GM23248 (cell line): ENCODE measurements around the gene HIVEP3. TPM values are rescaled to one million over a fixed set of nuclear protein-coding genes. Genes with fewer than 3 reads are reported as not detected.

Source experiments
- DNase-seq: peaks from one replicate; pipeline ENCODE4 v3.0.0-alpha.2; 2015
- H2AFZ ChIP-seq: fragments of 200-600 bp; sonication (generic); 2 replicates; pipeline ENCODE4 v1.6.1; 2016; ENCODE audit warnings: antibody characterized with exemption
- H3F3A ChIP-seq: fragments of 200-600 bp; sonication (generic); 2 replicates; pipeline ENCODE4 v1.6.1; 2016; ENCODE audit warnings: mild to moderate bottlenecking, antibody characterized with exemption, mixed run types; ENCODE audit not compliant: insufficient read depth
- H3K27ac ChIP-seq: fragments of 200-600 bp; sonication (generic); 2 replicates; pipeline ENCODE4 v1.5.1; 2016; ENCODE audit warnings: mild to moderate bottlenecking
- H3K27me3 ChIP-seq: fragments of 200-600 bp; sonication (generic); replicated peaks from 2 replicates; pipeline ENCODE4 v1.6.1; 2016; ENCODE audit warnings: mild to moderate bottlenecking; ENCODE audit not compliant: insufficient read depth
- H3K36me3 ChIP-seq: fragments of 200-600 bp; sonication (generic); 2 replicates; pipeline ENCODE4 v1.6.1; 2016; ENCODE audit warnings: low read depth, mild to moderate bottlenecking
- H3K4me1 ChIP-seq: fragments of 200-600 bp; sonication (generic); 2 replicates; pipeline ENCODE4 v1.6.1; 2016; ENCODE audit warnings: mild to moderate bottlenecking; ENCODE audit not compliant: insufficient read depth
- H3K4me2 ChIP-seq: fragments of 200-600 bp; sonication (generic); one replicate; pipeline ENCODE4 v1.6.1; 2016; ENCODE audit warnings: mild to moderate bottlenecking; ENCODE audit not compliant: unreplicated experiment
- H3K4me3 ChIP-seq: fragments of 200-600 bp; sonication (generic); 2 replicates; pipeline ENCODE4 v1.5.1; 2016; ENCODE audit warnings: mild to moderate bottlenecking
- H3K79me2 ChIP-seq: fragments of 200-600 bp; sonication (generic); 2 replicates; pipeline ENCODE4 v1.6.1; 2016; ENCODE audit warnings: mild to moderate bottlenecking; ENCODE audit not compliant: insufficient read depth
- H3K9ac ChIP-seq: fragments of 200-600 bp; sonication (generic); 2 replicates; pipeline ENCODE4 v1.6.1; 2016; ENCODE audit warnings: mild to moderate bottlenecking
- H3K9me2 ChIP-seq: fragments of 200-600 bp; sonication (generic); 2 replicates; pipeline ENCODE4 v1.6.1; 2016; ENCODE audit warnings: mixed run types, mild to moderate bottlenecking, moderate library complexity; ENCODE audit not compliant: insufficient read depth
- H3K9me3 ChIP-seq: fragments of 200-600 bp; sonication (generic); one replicate; pipeline ENCODE4 v1.6.1; 2017; ENCODE audit warnings: low read depth
- H4K20me1 ChIP-seq: fragments of 200-600 bp; sonication (generic); 2 replicates; pipeline ENCODE4 v1.6.0; 2016; ENCODE audit not compliant: insufficient read depth
- EZH2 ChIP-seq: fragments of 200-600 bp; sonication (generic); IDR thresholded peaks from 2 replicates; pipeline ENCODE4 v1.6.1; 2018; ENCODE audit warnings: antibody characterized with exemption, mild to moderate bottlenecking; ENCODE audit not compliant: insufficient read depth, poor library complexity, severe bottlenecking
- EZH2phosphoT487 ChIP-seq: fragments of 200-600 bp; sonication (generic); IDR thresholded peaks from 2 replicates; pipeline ENCODE4 v1.6.1; 2018; ENCODE audit warnings: antibody characterized with exemption, moderate library complexity, mild to moderate bottlenecking, low read depth; ENCODE audit not compliant: insufficient read depth
- WGBS, 2 experiments: methylation state at CpG; one replicate each; pipeline ENCODE4 v1.1.6; 2015 to 2017; ENCODE audit warnings: low lambda C conversion rate in 2 of 2, low coverage in 1 of 2; ENCODE audit errors: missing lambda C conversion rate in 2 of 2; 5-methylcytosine and 5-hydroxymethylcytosine counted together
- in situ Hi-C: fragments of 300-500 bp; cut with MboI; formaldehyde crosslinking; loops from 2 replicates; pipeline ENCODE4 v1.15.0; 2020
- polyA plus RNA-seq: library from polyadenylated mRNA; unstranded; fragments of >200 nt; fragmentation: Nextera tagmentation; extraction: Ambion mirVana; gene quantifications from 2 replicates; pipeline ENCODE4 v1.2.1, GENCODE V29; 2016
- small RNA-seq: library from RNA; depleted of rRNA; stranded (forward); fragments of <200 nt; gene quantifications from one replicate; pipeline ENCODE3, GENCODE V24; 2014; ENCODE audit warnings: low read depth, low replicate concordance
- total RNA-seq: library from RNA; depleted of rRNA; stranded (reverse); fragments of >200 nt; shearing (Covaris generic); gene quantifications from 2 replicates; pipeline ENCODE4 v1.2.3, GENCODE V29; 2014; rRNA removed

Gene HIVEP3
- total and polyA plus RNA-seq, 2 experiments from 2014 or later = 1.7 to 7.2 TPM

GRCh38 chr1:41456847-41457540, 461.7 kb downstream of the HIVEP3 start:
- Histone ChIP-seq H4K20me1 (no peaks in the 10 kb centered on the region), H3F3A (no peaks in the 10 kb centered on the region), H3K4me2 (no peak overlapping the region), H3K79me2 (no peaks in the 10 kb centered on the region), H3K9me3 (no peaks in the 10 kb centered on the region), H3K9ac (no peak overlapping the region), H3K4me3 (no peak overlapping the region), H3K27ac (no peak overlapping the region), H2AFZ (no peak overlapping the region), H3K36me3 (no peaks in the 10 kb centered on the region), H3K9me2 (no peaks in the 10 kb centered on the region), H3K4me1 (peaks cover 17% of the 10 kb centered on the region; the same call in 1 of the 2 replicates), H3K27me3 (no peaks in the 10 kb centered on the region)
- DNase-seq = peak; percentile 69
- in situ Hi-C loops = no loop called here
- 59 to 61% methylated on average over 8 to 10 of the region's 10 CpGs for WGBS, 2 experiments
- TF ChIP-seq EZH2 = no peak
- no peak for TF ChIP-seq EZH2phosphoT487

Small RNAs within 50 kb of the gene (small RNA-seq; reads per million reads assigned to genes)
- not detected for gene RNA5SP45

Other genes with a start within 250 kb of the HIVEP3 start
- gene GUCA2B, start 234.5 kb upstream of the HIVEP3 start, total RNA-seq = not detected in 2 replicates
- gene GUCA2B, start 234.5 kb upstream of the HIVEP3 start, polyA plus RNA-seq = not detected in 2 replicates
- not detected in 2 replicates for gene GUCA2A, start 245.8 kb upstream of the HIVEP3 start, total RNA-seq
- gene GUCA2A, start 245.8 kb upstream of the HIVEP3 start, polyA plus RNA-seq = not detected in 2 replicates